Neural cell (in vitro differentiated cells): ENCODE measurements around the gene RNF121. TPM values are rescaled to one million over a fixed set of nuclear protein-coding genes. Genes with fewer than 3 reads are reported as not detected.

Source experiments
- H2AFZ ChIP-seq: fragments of 200-600, 300-800 bp; sonication (generic), shearing (Covaris generic); 2 replicates; pipeline ENCODE4 v1.6.0; 2014; ENCODE audit warnings: low read depth, mild to moderate bottlenecking, antibody characterized with exemption, low read length, moderate library complexity
- H3F3A ChIP-seq: fragments of 200-600 bp; shearing (Covaris generic); 2 replicates; pipeline ENCODE4 v1.6.1; 2016; ENCODE audit warnings: mild to moderate bottlenecking, moderate library complexity, mixed read lengths, antibody characterized with exemption, low read length; ENCODE audit not compliant: insufficient read depth, poor library complexity, severe bottlenecking
- H3K27ac ChIP-seq: fragments of 200-600, 300-800 bp; sonication (generic), shearing (Covaris generic); 2 replicates; pipeline ENCODE4 v1.5.1; 2014; ENCODE audit warnings: mild to moderate bottlenecking, low read length, moderate library complexity
- H3K27me3 ChIP-seq: fragments of 300-800, 200-600 bp; sonication (generic), shearing (Covaris generic); 2 replicates; pipeline ENCODE4 v1.6.0; 2014; ENCODE audit warnings: mild to moderate bottlenecking, low read depth, low read length, moderate library complexity; ENCODE audit not compliant: insufficient read depth
- H3K36me3 ChIP-seq: fragments of 300-800, 200-600 bp; sonication (generic), shearing (Covaris generic); 2 replicates; pipeline ENCODE4 v1.5.1; 2014; ENCODE audit warnings: mild to moderate bottlenecking, antibody characterized with exemption, low read length, moderate library complexity; ENCODE audit not compliant: insufficient read depth
- H3K4me2 ChIP-seq: fragments of 300-800, 200-600 bp; sonication (generic), shearing (Covaris generic); 2 replicates; pipeline ENCODE4 v1.6.0; 2014; ENCODE audit warnings: mild to moderate bottlenecking, low read length
- H3K4me3 ChIP-seq: fragments of 300-800, 200-600 bp; sonication (generic), shearing (Covaris generic); 2 replicates; pipeline ENCODE4 v1.5.1; 2014; ENCODE audit warnings: mild to moderate bottlenecking, low read length, moderate library complexity
- H3K79me2 ChIP-seq: fragments of 200-600 bp; shearing (Covaris generic); replicated peaks from 2 replicates; pipeline ENCODE4 v1.6.0; 2014; ENCODE audit warnings: mild to moderate bottlenecking, low read length, moderate library complexity; ENCODE audit not compliant: insufficient read depth
- H3K9ac ChIP-seq: fragments of 300-800, 200-600 bp; sonication (generic), shearing (Covaris generic); 2 replicates; pipeline ENCODE4 v1.6.1; 2016; ENCODE audit warnings: mild to moderate bottlenecking, low read length, mixed read lengths
- H3K9me2 ChIP-seq: fragments of 200-600 bp; shearing (Covaris generic); 2 replicates; pipeline ENCODE4 v1.6.1; 2016; ENCODE audit warnings: mild to moderate bottlenecking, low read length, mixed read lengths; ENCODE audit not compliant: insufficient read depth
- H3K9me3 ChIP-seq: fragments of 200-600, 300-800 bp; sonication (generic), shearing (Covaris generic); 2 replicates; pipeline ENCODE4 v1.6.1; 2016; ENCODE audit warnings: mild to moderate bottlenecking, mixed run types, low read length, moderate library complexity, mixed read lengths
- H4K20me1 ChIP-seq: fragments of 200-600 bp; shearing (Covaris generic); 2 replicates; pipeline ENCODE4 v1.6.1; 2016; ENCODE audit warnings: mild to moderate bottlenecking, mixed run types; ENCODE audit not compliant: insufficient read depth
- CTCF ChIP-seq: fragments of 450-650 bp; IDR thresholded peaks from 2 replicates; pipeline ENCODE4 v1.5.1; 2014; ENCODE audit warnings: antibody characterized with exemption, mild to moderate bottlenecking, moderate library complexity; ENCODE audit not compliant: poor library complexity, severe bottlenecking
- EP300 ChIP-seq: fragments of 450-650 bp; conservative IDR thresholded peaks from 2 replicates; pipeline ENCODE4 v1.6.1; 2014; ENCODE audit warnings: antibody characterized with exemption, mild to moderate bottlenecking, moderate library complexity; ENCODE audit not compliant: poor library complexity, severe bottlenecking
- EZH2 ChIP-seq: fragments of 200-600, 300-800 bp; shearing (Covaris generic), sonication (generic); IDR thresholded peaks from 2 replicates; pipeline ENCODE4 v1.6.1; 2014; ENCODE audit warnings: antibody characterized with exemption, low read length, borderline replicate concordance, mild to moderate bottlenecking; ENCODE audit not compliant: insufficient read depth, poor library complexity, severe bottlenecking
- MXI1 ChIP-seq: fragments of 450-650 bp; conservative IDR thresholded peaks from 2 replicates; pipeline ENCODE4 v1.6.1; 2014; ENCODE audit warnings: antibody characterized with exemption, mild to moderate bottlenecking; ENCODE audit not compliant: poor library complexity, severe bottlenecking
- POLR2AphosphoS5 ChIP-seq: IDR thresholded peaks from 2 replicates; pipeline ENCODE4 v1.6.1; 2012
- RAD21 ChIP-seq: fragments of 450-650 bp; conservative IDR thresholded peaks from 2 replicates; pipeline ENCODE4 v1.6.1; 2014; ENCODE audit warnings: antibody characterized with exemption, mild to moderate bottlenecking, moderate library complexity
- REST ChIP-seq: IDR thresholded peaks from 2 replicates; pipeline ENCODE4 v1.6.1; 2012; ENCODE audit warnings: borderline replicate concordance
- SMC3 ChIP-seq: fragments of 450-650 bp; conservative IDR thresholded peaks from 2 replicates; pipeline ENCODE4 v1.6.1; 2014; ENCODE audit warnings: antibody characterized with exemption, mild to moderate bottlenecking, moderate library complexity; ENCODE audit not compliant: poor library complexity
- TAF1 ChIP-seq: IDR thresholded peaks from 2 replicates; pipeline ENCODE4 v1.6.1; 2012; ENCODE audit warnings: low read depth
- polyA plus RNA-seq: library from polyadenylated mRNA; depleted of rRNA; stranded (reverse); fragments of >200 nt; gene quantifications from 2 replicates; pipeline ENCODE4 v1.2.3, GENCODE V29; 2014

Gene RNF121
- polyA plus RNA-seq, 1 donor from 2014 or later, result 21.2 TPM

GRCh38 chr11:72042064-72042745 is 113.4 kb downstream of the RNF121 start:
- no peaks in the 10 kb centered on the region for H4K20me1 ChIP-seq
- peaks cover 30% of the 10 kb centered on the region for H3K79me2 ChIP-seq
- TF ChIP-seq EP300 (no peak), TAF1 (no peak), REST (no peak), EZH2 (no peak), RAD21 (no peak), POLR2AphosphoS5 (no peak), SMC3 (no peak), MXI1 (no peak), CTCF (no peak)
- peak overlapping the region; percentile 94 for H3K9ac ChIP-seq
- H3K27ac ChIP-seq, result peak overlapping the region; percentile 99
- H3K27me3 ChIP-seq, result no peaks in the 10 kb centered on the region
- H3K36me3 ChIP-seq, result no peaks in the 10 kb centered on the region
- H3K9me3 ChIP-seq, result no peaks in the 10 kb centered on the region
- H3K4me2 ChIP-seq, result peak overlapping the region; percentile 86
- peak overlapping the region; percentile 71 for H2AFZ ChIP-seq
- no peaks in the 10 kb centered on the region for H3K9me2 ChIP-seq
- H3K4me3 ChIP-seq, result peak overlapping the region; percentile 67
- peaks cover 9% of the 10 kb centered on the region for H3F3A ChIP-seq

GRCh38 chr11:72045849-72046248 is 117.0 kb downstream of the RNF121 start:
- no peak overlapping the region for H3K4me2 ChIP-seq
- no peak overlapping the region for H3K4me3 ChIP-seq
- no peaks in the 10 kb centered on the region for H3K9me3 ChIP-seq
- no peak overlapping the region for H3K27ac ChIP-seq
- no peak overlapping the region for H2AFZ ChIP-seq
- H3K9ac ChIP-seq, result no peak overlapping the region
- H3K79me2 ChIP-seq, result no peaks in the 10 kb centered on the region
- no peak for TF ChIP-seq CTCF
- TF ChIP-seq TAF1, result no peak
- TF ChIP-seq REST, result no peak
- TF ChIP-seq POLR2AphosphoS5, result no peak
- H3K9me2 ChIP-seq, result no peaks in the 10 kb centered on the region
- no peaks in the 10 kb centered on the region for H3K27me3 ChIP-seq
- H4K20me1 ChIP-seq, result no peaks in the 10 kb centered on the region
- peaks cover 6% of the 10 kb centered on the region for H3F3A ChIP-seq
- H3K36me3 ChIP-seq, result no peaks in the 10 kb centered on the region
